PC-9 (cell line): ENCODE measurements around the gene PGK2. TPM values are rescaled to one million over a fixed set of nuclear protein-coding genes. Genes with fewer than 3 reads are reported as not detected.

Experiments
- BruUV-seq: library from RNA; stranded (reverse); fragments of 400-500 nt; replicated peaks from 2 replicates; lab custom pipeline; 2021; lab: Mats Ljungman, UMichigan
- CTCF ChIA-PET: fragments of 300-600 bp; sonication (Branson Sonifier 250); formaldehyde crosslinking; loops from one replicate; lab custom pipeline; 2022; ENCODE audit warnings: antibody characterized with exemption; lab: Charles Lee
- POLR2A ChIA-PET: fragments of 300-600 bp; sonication (Branson Sonifier 250); formaldehyde crosslinking; loops from one replicate; lab custom pipeline; 2022; ENCODE audit warnings: antibody characterized with exemption; ENCODE audit not compliant: unreplicated experiment; lab: Charles Lee
- DNase-seq, 2 experiments: peaks; one replicate each; pipeline versions ENCODE4 v3.0.0 to v3.0.0-alpha.2; 2015 to 2022; ENCODE audit warnings: mixed read lengths in 1 of 2
- H2AFZ ChIP-seq: fragments of 200-600 bp; sonication (generic); 2 replicates; pipeline ENCODE4 v1.8.1; 2017; ENCODE audit warnings: antibody characterized with exemption
- H3F3A ChIP-seq: fragments of 200-600 bp; sonication (generic); 2 replicates; pipeline ENCODE4 v1.8.1; 2017; ENCODE audit warnings: antibody characterized with exemption, mild to moderate bottlenecking, low read depth; ENCODE audit not compliant: insufficient read depth
- H3K27ac ChIP-seq: fragments of 200-600 bp; sonication (generic); 2 replicates; pipeline ENCODE4 v1.6.1; 2016; ENCODE audit warnings: mixed run types
- H3K27me3 ChIP-seq: fragments of 200-600 bp; sonication (generic); 2 replicates; pipeline ENCODE4 v1.6.1; 2016; ENCODE audit warnings: low read depth, mixed run types; ENCODE audit not compliant: insufficient read depth
- H3K36me3 ChIP-seq: fragments of 200-600 bp; sonication (generic); 2 replicates; pipeline ENCODE4 v1.6.1; 2016; ENCODE audit warnings: low read depth, mixed run types
- H3K4me1 ChIP-seq: fragments of 200-600 bp; sonication (generic); replicated peaks from 2 replicates; pipeline ENCODE4 v1.6.1; 2016; ENCODE audit warnings: mixed run types; ENCODE audit not compliant: insufficient read depth
- H3K4me2 ChIP-seq: fragments of 200-600 bp; sonication (generic); 2 replicates; pipeline ENCODE4 v1.6.1; 2017; ENCODE audit warnings: mixed run types
- H3K4me3 ChIP-seq: fragments of 200-600 bp; sonication (generic); 2 replicates; pipeline ENCODE4 v1.6.1; 2016; ENCODE audit warnings: mixed run types
- H3K79me2 ChIP-seq: fragments of 200-600 bp; sonication (generic); 2 replicates; pipeline ENCODE4 v1.6.1; 2017; ENCODE audit warnings: low read depth, mixed run types
- H3K9me2 ChIP-seq: fragments of 200-600 bp; sonication (generic); 2 replicates; pipeline ENCODE4 v1.8.1; 2017; ENCODE audit warnings: mild to moderate bottlenecking; ENCODE audit not compliant: insufficient read depth
- H3K9me3 ChIP-seq: fragments of 200-600 bp; sonication (generic); 2 replicates; pipeline ENCODE4 v1.8.1; 2016; ENCODE audit warnings: low read depth; ENCODE audit not compliant: insufficient read depth
- H4K20me1 ChIP-seq: fragments of 200-600 bp; sonication (generic); 2 replicates; pipeline ENCODE4 v1.8.1; 2017; ENCODE audit not compliant: insufficient read depth
- CTCF ChIP-seq: fragments of 200-600 bp; sonication (generic); conservative IDR thresholded peaks from 2 replicates; pipeline ENCODE4 v1.6.1; 2017; ENCODE audit warnings: mixed run types, antibody characterized with exemption, mild to moderate bottlenecking, moderate library complexity
- EZH2 ChIP-seq: fragments of 200-600 bp; sonication (generic); IDR thresholded peaks from 2 replicates; pipeline ENCODE4 v1.8.0; 2017; ENCODE audit warnings: antibody characterized with exemption, low read depth
- intact Hi-C: fragments of 100-400 bp; cut with micrococcal nuclease; formaldehyde crosslinking; loops from one replicate; pipeline ENCODE4 v1.10.0; 2022; ENCODE audit not compliant: unreplicated experiment
- total RNA-seq: library from RNA; stranded (reverse); gene quantifications from 2 replicates; pipeline ENCODE4 v1.2.3, GENCODE V29; 2021

The PGK2 gene
- total RNA-seq, 1 experiment from 2014 or later: not detected

- Histone ChIP-seq H2AFZ (no peak overlapping the region), H3F3A (no peaks in the 10 kb centered on the region), H3K27ac (no peak overlapping the region), H3K36me3 (no peaks in the 10 kb centered on the region), H4K20me1 (no peaks in the 10 kb centered on the region), H3K27me3 (no peaks in the 10 kb centered on the region), H3K4me2 (no peak overlapping the region), H3K4me1 (0 out of 2 replicates have a peak, but pooled peaks cover 4% of the 10 kb centered on the region), H3K9me2 (0 out of 2 replicates have a peak, but pooled peaks cover 4% of the 10 kb centered on the region), H3K9me3 (no peaks in the 10 kb centered on the region), H3K4me3 (no peak overlapping the region), H3K79me2 (no peaks in the 10 kb centered on the region)
- no peak for TF ChIP-seq CTCF
- no peak for TF ChIP-seq EZH2
- intact Hi-C loops: no loop called here
- BruUV-seq: no TSS peak
- POLR2A ChIA-PET: no interaction called here
- DNase-seq: no peak
- CTCF ChIA-PET: no interaction called here
These were observed 47.7 kb downstream of the PGK2 start for GRCh38 chr6:49739423-49739822.

DNA sequence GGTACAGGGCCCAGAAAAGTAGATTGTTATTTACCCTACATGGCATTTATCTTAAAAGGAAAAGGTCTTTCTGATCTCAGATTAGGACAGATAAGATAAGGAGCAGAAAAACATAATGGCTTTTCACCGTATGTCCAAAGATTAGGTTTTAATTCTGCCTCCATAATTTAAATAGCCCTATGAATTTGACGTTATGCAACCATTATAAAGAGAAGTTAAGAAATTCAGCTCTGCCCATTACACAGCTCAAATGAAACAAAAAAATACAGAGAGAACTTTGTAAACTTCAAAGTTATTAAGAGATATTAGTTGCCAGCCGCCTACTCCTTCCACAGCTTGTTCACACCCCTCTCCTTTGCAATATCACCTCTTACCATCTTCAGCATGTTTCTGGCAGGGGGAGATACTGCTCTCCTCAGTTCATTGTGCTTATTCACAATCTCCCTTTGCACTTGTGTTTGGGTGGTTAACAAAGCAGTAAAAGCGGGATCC lies 51.0 kb downstream of the PGK2 start:
- Histone ChIP-seq H3K79me2 (no peaks in the 10 kb centered on the region), H3K27me3 (no peaks in the 10 kb centered on the region), H3K27ac (no peak overlapping the region), H3F3A (no peaks in the 10 kb centered on the region), H3K9me2 (no peaks in the 10 kb centered on the region), H3K4me2 (no peak overlapping the region), H4K20me1 (no peaks in the 10 kb centered on the region), H3K9me3 (no peaks in the 10 kb centered on the region), H3K36me3 (no peaks in the 10 kb centered on the region), H2AFZ (no peak overlapping the region), H3K4me1 (no peaks in the 10 kb centered on the region), H3K4me3 (no peak overlapping the region)
- DNase-seq: no peak
- TF ChIP-seq EZH2 (no peak), CTCF (no peak)
- ChIA-PET POLR2A (no interaction called here), CTCF (no interaction called here)
- no TSS peak for BruUV-seq
- intact Hi-C loops: no loop called here

Other genes starting within 250 kb of the PGK2 start
- 12.3 and 21.9 TPM in 2 replicates for gene C6orf141, start 236.6 kb downstream of the PGK2 start, total RNA-seq
- gene RHAG, start 150.4 kb downstream of the PGK2 start, total RNA-seq: not detected in 2 replicates
- not detected in 2 replicates for gene CRISP2, start 73.7 kb downstream of the PGK2 start, total RNA-seq
- 0.48 and 0.79 TPM in 2 replicates for gene CRISP3, start 42.9 kb downstream of the PGK2 start, total RNA-seq
- not detected in 2 replicates for gene CRISP1, start 79.2 kb upstream of the PGK2 start, total RNA-seq
- not detected in 2 replicates for gene DEFB114, start 176.9 kb upstream of the PGK2 start, total RNA-seq
- not detected in 2 replicates for gene DEFB113, start 182.3 kb upstream of the PGK2 start, total RNA-seq
- not detected in 2 replicates for gene DEFB110, start 234.7 kb upstream of the PGK2 start, total RNA-seq